Measurements from ENCODE around the gene SMARCC2.

GRCh38 chr12:56198836-56199235 is 9.6 kb upstream of the SMARCC2 start:
- TF ChIP-seq, protein P1, sequence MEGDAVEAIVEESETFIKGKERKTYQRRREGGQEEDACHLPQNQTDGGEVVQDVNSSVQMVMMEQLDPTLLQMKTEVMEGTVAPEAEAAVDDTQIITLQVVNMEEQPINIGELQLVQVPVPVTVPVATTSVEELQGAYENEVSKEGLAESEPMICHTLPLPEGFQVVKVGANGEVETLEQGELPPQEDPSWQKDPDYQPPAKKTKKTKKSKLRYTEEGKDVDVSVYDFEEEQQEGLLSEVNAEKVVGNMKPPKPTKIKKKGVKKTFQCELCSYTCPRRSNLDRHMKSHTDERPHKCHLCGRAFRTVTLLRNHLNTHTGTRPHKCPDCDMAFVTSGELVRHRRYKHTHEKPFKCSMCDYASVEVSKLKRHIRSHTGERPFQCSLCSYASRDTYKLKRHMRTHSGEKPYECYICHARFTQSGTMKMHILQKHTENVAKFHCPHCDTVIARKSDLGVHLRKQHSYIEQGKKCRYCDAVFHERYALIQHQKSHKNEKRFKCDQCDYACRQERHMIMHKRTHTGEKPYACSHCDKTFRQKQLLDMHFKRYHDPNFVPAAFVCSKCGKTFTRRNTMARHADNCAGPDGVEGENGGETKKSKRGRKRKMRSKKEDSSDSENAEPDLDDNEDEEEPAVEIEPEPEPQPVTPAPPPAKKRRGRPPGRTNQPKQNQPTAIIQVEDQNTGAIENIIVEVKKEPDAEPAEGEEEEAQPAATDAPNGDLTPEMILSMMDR (IDR thresholded peaks at IDR 0.05) = no peak
- TF ChIP-seq POLR2A (IDR thresholded peaks at IDR 0.05) = no peak
- no peak for TF ChIP-seq POLR2AphosphoS5 (IDR thresholded peaks at IDR 0.05)

Measured in prostate gland (tissue), 2 donors.